Endothelial cell of coronary artery (primary cell): Measurements from ENCODE around the gene LRRC45. TPM values are rescaled to one million over a fixed set of nuclear protein-coding genes. Genes with fewer than 3 reads are reported as not detected.

Experiments
- total RNA-seq: library from RNA; depleted of rRNA; stranded (reverse); fragments of >200 nt; gene quantifications from 2 replicates; pipeline ENCODE4 v1.2.3, GENCODE V29; 2014

Gene LRRC45
- total RNA-seq: 15.3 and 21.4 TPM in 2 replicates

GRCh38 chr17:82022981-82023446 lies at the start of gene LRRC45:
Gene LRRC45, plus strand, starts transcription at chr17:82023305. Its CDS starts 339 bp downstream, at chr17:82023644.

GRCh38 chr17:81977211-81977808 lies 45.8 kb upstream of the LRRC45 start, which contains the start of gene ASPSCR1:
Gene ASPSCR1, plus strand, starts transcription at chr17:81977629. Its CDS starts 18 bp downstream, at chr17:81977647.

GRCh38 chr17:82022310-82022980 lies 660 bp upstream of the LRRC45 start, which contains the start of gene CENPX:
Gene CENPX, minus strand, starts transcription at chr17:82022878. Its CDS starts 17 bp downstream, at chr17:82022861.

GRCh38 chr17:82031303-82031884 lies 8.3 kb downstream of the LRRC45 start, which contains the start of gene RAC3:
Gene RAC3, plus strand, starts transcription at chr17:82031678. Its CDS starts 84 bp downstream, at chr17:82031762.

GRCh38 chr17:82037092-82037888 lies 14.2 kb downstream of the LRRC45 start, which contains the start of gene DCXR:
Gene DCXR, minus strand, starts transcription at chr17:82037697. Its CDS starts 15 bp downstream, at chr17:82037682.

GRCh38 chr17:82051776-82052637 lies 28.9 kb downstream of the LRRC45 start, which contains the start of the genes GPS1 and RFNG:
Gene GPS1, plus strand, starts transcription at chr17:82051898. Its CDS starts 34 bp downstream, at chr17:82051932.
Gene RFNG, minus strand, starts transcription at chr17:82051811. Its CDS starts 45 bp downstream, at chr17:82051766.

GRCh38 chr17:82065638-82066303 lies 42.7 kb downstream of the LRRC45 start, which contains the start of gene DUS1L:
Gene DUS1L, minus strand, starts transcription at chr17:82065804. Its CDS starts 745 bp downstream, at chr17:82065059.

Other genes starting within 250 kb of the LRRC45 start
- not detected in 2 replicates for gene GCGR, start 219.2 kb upstream of the LRRC45 start, total RNA-seq
- 114 and 175 TPM in 2 replicates for gene MCRIP1, start 190.0 kb upstream of the LRRC45 start, total RNA-seq
- not detected in 2 replicates for gene PPP1R27, start 188.3 kb upstream of the LRRC45 start, total RNA-seq
- 710 and 947 TPM in 2 replicates for gene P4HB, start 162.8 kb upstream of the LRRC45 start, total RNA-seq
- gene ARHGDIA, start 152.0 kb upstream of the LRRC45 start, total RNA-seq: 103 and 167 TPM in 2 replicates
- 171 and 230 TPM in 2 replicates for gene ALYREF, start 131.7 kb upstream of the LRRC45 start, total RNA-seq
- 187 and 197 TPM in 2 replicates for gene ANAPC11, start 131.6 kb upstream of the LRRC45 start, total RNA-seq
- gene NPB, start 121.1 kb upstream of the LRRC45 start, total RNA-seq: 0.27 and 0.28 TPM in 2 replicates
- gene PCYT2, start 111.9 kb upstream of the LRRC45 start, total RNA-seq: 19.9 and 25.6 TPM in 2 replicates
- gene SIRT7, start 105.1 kb upstream of the LRRC45 start, total RNA-seq: 15.0 and 18.5 TPM in 2 replicates
- gene MAFG, start 95.6 kb upstream of the LRRC45 start, total RNA-seq: 14.0 and 18.6 TPM in 2 replicates
- gene PYCR1, start 86.0 kb upstream of the LRRC45 start, total RNA-seq: 89.6 and 118 TPM in 2 replicates
- gene MYADML2, start 76.1 kb upstream of the LRRC45 start, total RNA-seq: not detected in 2 replicates
- gene NOTUM, start 62.1 kb upstream of the LRRC45 start, total RNA-seq: under 0.01 TPM in 1 of 2 replicates, not detected in the other
- gene ASPSCR1, start 45.7 kb upstream of the LRRC45 start, total RNA-seq: 21.8 and 22.2 TPM in 2 replicates
- 22.3 and 48.6 TPM in 2 replicates for gene CENPX, start 427 bp upstream of the LRRC45 start, total RNA-seq
- 21.1 and 32.0 TPM in 2 replicates for gene RAC3, start 8.4 kb downstream of the LRRC45 start, total RNA-seq
- gene DCXR, start 14.4 kb downstream of the LRRC45 start, total RNA-seq: 29.9 and 42.8 TPM in 2 replicates
- gene RFNG, start 28.5 kb downstream of the LRRC45 start, total RNA-seq: 18.1 and 28.5 TPM in 2 replicates
- 105 and 107 TPM in 2 replicates for gene GPS1, start 28.6 kb downstream of the LRRC45 start, total RNA-seq
- 58.5 and 69.6 TPM in 2 replicates for gene DUS1L, start 42.5 kb downstream of the LRRC45 start, total RNA-seq
- 49.5 and 52.8 TPM in 2 replicates for gene FASN, start 74.9 kb downstream of the LRRC45 start, total RNA-seq
- 8.0 and 16.7 TPM in 2 replicates for gene CCDC57, start 189.5 kb downstream of the LRRC45 start, total RNA-seq
- gene SLC16A3, start 205.7 kb downstream of the LRRC45 start, total RNA-seq: 97.3 and 281 TPM in 2 replicates